Erythroblast (primary cell): ENCODE data around the gene DCUN1D1.

Experiments
- DNase-seq, 2 experiments: peaks; one replicate each; lab custom pipeline; 2025; lab: John Stamatoyannopoulos, UW
- GATA1 ChIP-seq: IDR thresholded peaks from 2 replicates; pipeline ENCODE4 v1.6.1; 2011; ENCODE audit warnings: low read depth, mild to moderate bottlenecking, control low read depth, low read length, moderate library complexity
- POLR2A ChIP-seq: IDR thresholded peaks from 2 replicates; pipeline ENCODE4 v1.6.1; 2011; ENCODE audit warnings: mild to moderate bottlenecking, low read length

DCUN1D1 gene

DNA sequence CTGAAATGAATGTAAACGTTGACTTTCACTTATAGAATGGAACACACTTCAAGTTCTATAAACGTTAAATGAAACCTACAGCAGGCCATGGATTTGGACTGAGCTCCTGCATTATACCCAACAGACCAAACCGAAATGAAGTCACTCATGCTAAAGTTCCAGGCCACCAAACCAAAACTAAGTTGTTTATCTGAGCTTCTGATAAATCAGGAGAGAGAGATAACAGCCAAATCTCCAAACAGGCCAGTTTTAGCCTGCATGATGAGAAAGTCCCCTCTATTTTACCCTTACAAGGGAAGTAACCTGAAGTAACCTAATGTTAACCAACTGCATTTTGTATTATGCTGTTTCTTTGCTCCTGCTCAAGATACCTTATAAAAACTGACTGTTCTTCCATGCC, 44.5 kb downstream of the DCUN1D1 start:
- TF ChIP-seq POLR2A: no peak
- TF ChIP-seq GATA1: no peak
- peak in 1 of 2 experiments; percentile 27 for DNase-seq

- DNase-seq: no peak
- no peak for TF ChIP-seq GATA1
- TF ChIP-seq POLR2A: no peak
Measured at GRCh38 chr3:182925944-182926337, 54.4 kb downstream of the DCUN1D1 start.

DNA sequence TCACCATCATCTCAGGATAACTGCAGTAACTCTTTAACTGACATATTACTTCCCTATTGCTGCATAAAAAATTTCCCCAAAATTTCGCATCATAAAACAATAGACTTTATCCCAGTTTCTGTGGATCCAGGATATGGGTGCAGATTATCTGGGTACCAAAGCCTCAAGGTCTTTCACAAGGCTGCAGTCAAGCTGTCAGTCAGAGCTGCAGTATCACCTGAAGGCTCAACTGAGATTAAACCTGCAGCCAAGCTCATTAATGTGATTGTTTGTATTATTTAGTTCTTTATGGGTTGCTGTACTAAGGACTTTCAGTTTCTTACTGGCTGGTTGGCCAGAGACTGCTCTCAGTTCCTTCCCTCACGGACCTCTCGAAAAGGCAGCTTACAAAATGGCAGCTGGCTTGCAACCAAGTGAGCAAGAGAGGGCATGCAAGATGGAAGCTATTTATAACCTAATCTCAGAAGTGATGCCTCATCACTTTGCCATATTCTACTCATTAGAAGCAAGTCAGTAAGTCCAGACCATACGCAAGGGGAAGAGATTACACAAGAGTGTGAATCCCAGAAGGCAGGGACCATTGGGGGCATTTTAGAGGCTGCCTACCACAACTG, 54.9 kb downstream of the DCUN1D1 start:
- TF ChIP-seq POLR2A: no peak
- no peak for TF ChIP-seq GATA1
- DNase-seq: peak; percentile 25 to 42

DNA sequence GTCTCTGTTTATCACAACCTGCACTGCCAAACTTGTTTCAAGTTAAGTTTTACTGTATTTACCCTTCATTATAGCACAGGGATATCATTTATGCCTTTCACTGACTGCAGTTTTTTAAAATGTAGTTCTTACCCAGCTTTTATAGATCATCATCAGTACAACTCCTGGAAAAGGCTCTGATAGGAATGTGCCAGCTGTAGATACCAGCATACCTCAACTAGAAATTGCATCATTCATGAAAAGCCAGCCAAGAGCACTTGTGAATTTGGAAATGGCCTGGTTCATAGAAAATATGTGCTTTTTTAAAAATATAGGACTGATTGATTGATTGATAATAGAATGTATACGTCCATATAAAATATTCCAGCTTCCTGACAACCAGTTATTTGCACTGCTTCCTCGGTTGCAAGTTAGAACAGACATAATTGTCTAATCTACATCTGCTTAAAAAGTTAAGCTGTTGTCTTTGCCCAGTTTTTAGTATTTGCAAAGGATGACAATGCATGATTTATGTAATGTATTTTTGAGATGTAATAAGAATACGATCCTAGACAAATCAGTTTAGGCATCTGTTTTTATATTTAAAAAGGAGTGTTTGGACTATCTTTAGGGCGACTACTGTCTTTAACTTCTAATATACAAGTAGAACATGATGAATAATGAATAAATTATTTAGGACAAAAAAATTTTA, 58.5 kb downstream of the DCUN1D1 start:
- peak; percentile 86 to 92 for DNase-seq

DNA sequence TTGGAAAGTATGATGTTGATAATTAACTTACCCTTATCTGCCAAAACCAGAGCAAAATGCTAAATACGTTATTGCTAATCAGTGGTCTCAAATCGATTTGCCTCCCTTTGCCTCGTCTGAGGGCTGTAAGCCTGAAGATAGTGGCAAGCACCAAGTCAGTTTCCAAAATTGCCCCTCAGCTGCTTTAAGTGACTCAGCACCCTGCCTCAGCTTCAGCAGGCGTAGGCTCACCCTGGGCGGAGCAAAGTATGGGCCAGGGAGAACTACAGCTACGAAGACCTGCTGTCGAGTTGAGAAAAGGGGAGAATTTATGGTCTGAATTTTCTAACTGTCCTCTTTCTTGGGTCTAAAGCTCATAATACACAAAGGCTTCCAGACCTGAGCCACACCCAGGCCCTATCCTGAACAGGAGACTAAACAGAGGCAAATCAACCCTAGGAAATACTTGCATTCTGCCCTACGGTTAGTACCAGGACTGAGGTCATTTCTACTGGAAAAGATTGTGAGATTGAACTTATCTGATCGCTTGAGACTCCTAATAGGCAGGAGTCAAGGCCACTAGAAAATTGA, 59.7 kb downstream of the DCUN1D1 start:
- TF ChIP-seq GATA1 (peak; percentile 37), POLR2A (peak; percentile 91)
- peak; percentile 96 to 99 for DNase-seq

More for the DNA sequence above, 58.5 kb downstream of the DCUN1D1 start:
- TF ChIP-seq POLR2A: no peak
- TF ChIP-seq GATA1: no peak

- DNase-seq: no peak
- TF ChIP-seq GATA1 (no peak), POLR2A (no peak)
Measured at GRCh38 chr3:182919866-182920357, 60.4 kb downstream of the DCUN1D1 start.

- DNase-seq: peak; percentile 24 to 42
- no peak for TF ChIP-seq POLR2A
- no peak for TF ChIP-seq GATA1
Measured at GRCh38 chr3:182917134-182917533, 63.2 kb downstream of the DCUN1D1 start.

DNA sequence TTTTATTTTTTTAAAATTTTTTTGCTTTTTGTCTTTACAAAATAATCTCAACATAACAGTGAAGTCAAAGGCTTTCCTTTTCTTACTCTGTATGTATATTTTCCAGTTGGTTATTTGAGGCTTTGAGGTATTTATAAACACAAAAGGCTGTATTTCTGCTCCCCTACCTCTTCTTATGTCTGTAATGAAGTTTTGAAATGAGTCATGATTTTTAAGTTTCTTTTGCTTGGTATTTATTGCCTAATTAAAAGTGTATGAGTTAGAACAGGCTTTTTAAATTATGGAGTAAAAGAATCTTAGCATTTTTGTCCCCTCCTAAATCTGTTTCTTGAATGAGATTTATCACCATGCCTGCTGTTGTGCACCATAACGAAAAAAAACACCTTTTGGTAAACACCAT, 66.0 kb downstream of the DCUN1D1 start:
- DNase-seq: no peak
- TF ChIP-seq POLR2A: no peak
- TF ChIP-seq GATA1: no peak

DNA sequence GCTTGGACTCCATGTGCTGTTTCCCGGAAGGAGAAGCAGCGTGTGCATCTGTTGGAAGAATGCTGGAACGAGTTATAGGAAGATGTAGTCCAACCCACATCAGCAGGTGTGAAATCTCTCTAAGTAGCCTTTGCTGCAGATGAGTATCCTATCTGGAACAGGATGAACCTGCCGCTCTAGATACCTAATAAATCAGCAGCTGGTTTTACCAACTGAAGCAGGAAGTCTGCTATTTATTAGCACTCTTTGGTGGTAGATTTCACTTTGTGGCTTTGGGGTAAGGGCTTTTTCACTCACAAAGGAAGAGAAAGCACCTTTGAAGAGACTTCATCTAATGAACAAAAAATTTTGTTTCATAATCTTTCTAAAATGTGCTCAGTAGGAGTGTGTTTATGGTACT, 66.4 kb downstream of the DCUN1D1 start:
- no peak for DNase-seq
- TF ChIP-seq GATA1: no peak
- TF ChIP-seq POLR2A: no peak

- DNase-seq: peak; percentile 40 to 46
- TF ChIP-seq GATA1 (no peak), POLR2A (no peak)
Measured at GRCh38 chr3:182912474-182912873, 67.9 kb downstream of the DCUN1D1 start.

DNA sequence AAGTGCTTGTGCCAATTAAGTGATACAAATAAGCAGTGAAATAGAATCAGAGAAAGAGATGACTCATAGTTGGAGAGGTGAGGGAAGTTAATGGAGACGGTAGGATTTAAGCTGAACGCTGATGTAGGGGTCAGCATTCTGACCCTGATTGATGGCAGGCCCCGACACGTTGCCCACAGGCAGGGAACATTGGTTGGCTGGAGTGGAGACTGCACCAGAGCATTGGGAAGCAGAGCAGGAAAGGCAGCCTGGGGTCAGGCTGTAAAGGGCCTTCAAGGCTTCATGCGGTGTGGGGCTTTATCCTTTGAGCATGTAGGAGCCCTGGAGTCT, 68.6 kb downstream of the DCUN1D1 start:
- DNase-seq: no peak
- TF ChIP-seq GATA1 (no peak), POLR2A (no peak)

GRCh38 chr3:182910936-182911781, 69.2 kb downstream of the DCUN1D1 start:
- DNase-seq: peak in 1 of 2 experiments; percentile 33
- no peak for TF ChIP-seq GATA1

GRCh38 chr3:182909318-182910040, 70.9 kb downstream of the DCUN1D1 start:
- peak; percentile 49 to 62 for DNase-seq
- TF ChIP-seq POLR2A (no peak), GATA1 (no peak)
